OCI-LY3 (cell line): ENCODE data around the gene DHCR24.
A peak's percentile ranks its signal among the peaks of the same experiment; 100 is the strongest.

Experiments
- H2AFZ ChIP-seq: fragments of 200-600, 300-600 bp; shearing (Covaris generic); 2 replicates; pipeline ENCODE4 v1.6.0; 2014; ENCODE audit warnings: antibody characterized with exemption, low read depth, low read length
- H3K27ac ChIP-seq: fragments of 200-600, 300-600 bp; sonication (generic); 2 replicates; pipeline ENCODE4 v1.5.1; 2014; ENCODE audit warnings: mild to moderate bottlenecking, low read length, moderate library complexity, mixed read lengths
- H3K27me3 ChIP-seq: fragments of 200-600, 300-600 bp; sonication (generic); 2 replicates; pipeline ENCODE4 v1.6.1; 2014; ENCODE audit warnings: low read depth, low read length, mixed read lengths
- H3K36me3 ChIP-seq: fragments of 200-600, 300-600 bp; sonication (generic); replicated peaks from 2 replicates; pipeline ENCODE3; 2014; ENCODE audit warnings: low read depth, low read length, mixed read lengths
- H3K4me1 ChIP-seq: fragments of 300-600, 200-600 bp; sonication (generic); 2 replicates; pipeline ENCODE4 v1.6.1; 2014; ENCODE audit warnings: low read length, mixed read lengths
- H3K4me2 ChIP-seq: fragments of 200-600, 300-600 bp; sonication (generic); 2 replicates; pipeline ENCODE4 v1.6.1; 2014; ENCODE audit warnings: low read length, mixed read lengths
- H3K4me3 ChIP-seq: fragments of 300-600, 200-600 bp; sonication (generic); 2 replicates; pipeline ENCODE4 v1.5.1; 2014; ENCODE audit warnings: antibody characterized with exemption, mild to moderate bottlenecking, low read length, moderate library complexity
- H3K79me2 ChIP-seq: fragments of 300-600, 200-600 bp; shearing (Covaris generic); 2 replicates; pipeline ENCODE4 v1.6.1; 2014; ENCODE audit warnings: mild to moderate bottlenecking, low read length, mixed read lengths
- H3K9ac ChIP-seq: fragments of 300-600, 200-600 bp; shearing (Covaris generic); 2 replicates; pipeline ENCODE4 v1.6.0; 2014; ENCODE audit warnings: mild to moderate bottlenecking, low read length, moderate library complexity
- H3K9me3 ChIP-seq: fragments of 200-600, 300-600 bp; shearing (Covaris generic); 2 replicates; pipeline ENCODE4 v1.6.1; 2014; ENCODE audit warnings: low read length, mixed read lengths; ENCODE audit not compliant: insufficient read depth
- H4K20me1 ChIP-seq: fragments of 200-600, 300-600 bp; sonication (generic); 2 replicates; pipeline ENCODE4 v1.6.1; 2016; ENCODE audit warnings: low read length, mixed read lengths; ENCODE audit not compliant: insufficient read depth
- EZH2phosphoT487 ChIP-seq: fragments of 200-600 bp; shearing (Covaris generic); IDR thresholded peaks from 2 replicates; pipeline ENCODE4 v1.6.1; 2018; ENCODE audit warnings: antibody characterized with exemption, mixed run types, low read depth
- TF ChIP-seq, protein P1 (sequence below): fragments of 200-600, 300-600 bp; sonication (generic); IDR thresholded peaks from 2 replicates; pipeline ENCODE4 v1.5.1; 2014; ENCODE audit warnings: antibody characterized with exemption, low read length, low read depth

Gene DHCR24

DNA sequence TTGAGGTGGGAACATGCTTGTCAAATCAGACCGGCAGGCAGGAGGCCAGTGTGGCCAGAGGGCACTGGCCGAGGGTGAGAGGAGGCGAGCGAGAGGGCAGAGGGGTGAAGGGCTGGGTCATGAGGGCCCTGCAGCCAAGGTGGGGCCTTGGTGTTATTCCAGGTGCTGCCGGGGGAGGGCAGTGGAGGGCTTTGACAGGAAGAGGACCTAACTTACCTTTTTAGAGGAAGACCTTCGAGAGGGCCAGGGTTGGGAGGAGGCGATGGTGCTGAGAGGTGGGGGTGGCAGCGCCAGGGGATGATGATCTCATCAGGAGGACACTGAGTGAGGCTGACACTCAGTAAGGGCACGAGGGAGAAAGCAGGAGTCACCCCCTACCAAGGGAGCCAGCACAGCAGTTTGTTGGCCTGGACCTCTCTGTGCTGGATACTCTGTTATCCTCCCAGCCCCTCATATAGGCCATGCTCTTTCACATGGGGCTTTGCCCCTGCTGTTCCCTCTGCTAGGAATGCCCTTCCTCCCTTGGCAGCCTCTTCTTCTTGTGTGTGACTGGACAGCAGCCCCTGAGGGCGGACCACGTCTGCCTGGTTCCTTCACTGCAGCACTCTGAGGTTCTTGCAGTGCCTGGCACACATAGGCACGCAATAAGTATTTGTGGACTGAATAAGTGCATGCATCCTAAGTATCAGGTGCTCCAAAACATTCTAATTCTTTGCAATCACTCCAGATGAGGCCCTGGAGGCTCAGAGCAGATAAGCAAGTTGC is 78.4 kb downstream of the DHCR24 start:
- Histone ChIP-seq H3K79me2 (no peaks in the 10 kb centered on the region), H3K4me1 (peaks cover 9% of the 10 kb centered on the region), H3K4me3 (no peak overlapping the region), H3K9me3 (no peaks in the 10 kb centered on the region), H3K27me3 (no peaks in the 10 kb centered on the region), H2AFZ (no peak overlapping the region), H3K4me2 (no peak overlapping the region), H3K27ac (no peak overlapping the region), H3K9ac (no peak overlapping the region), H3K36me3 (no peaks in the 10 kb centered on the region), H4K20me1 (no peaks in the 10 kb centered on the region)
- no peak for TF ChIP-seq EZH2phosphoT487
- TF ChIP-seq, protein P1, sequence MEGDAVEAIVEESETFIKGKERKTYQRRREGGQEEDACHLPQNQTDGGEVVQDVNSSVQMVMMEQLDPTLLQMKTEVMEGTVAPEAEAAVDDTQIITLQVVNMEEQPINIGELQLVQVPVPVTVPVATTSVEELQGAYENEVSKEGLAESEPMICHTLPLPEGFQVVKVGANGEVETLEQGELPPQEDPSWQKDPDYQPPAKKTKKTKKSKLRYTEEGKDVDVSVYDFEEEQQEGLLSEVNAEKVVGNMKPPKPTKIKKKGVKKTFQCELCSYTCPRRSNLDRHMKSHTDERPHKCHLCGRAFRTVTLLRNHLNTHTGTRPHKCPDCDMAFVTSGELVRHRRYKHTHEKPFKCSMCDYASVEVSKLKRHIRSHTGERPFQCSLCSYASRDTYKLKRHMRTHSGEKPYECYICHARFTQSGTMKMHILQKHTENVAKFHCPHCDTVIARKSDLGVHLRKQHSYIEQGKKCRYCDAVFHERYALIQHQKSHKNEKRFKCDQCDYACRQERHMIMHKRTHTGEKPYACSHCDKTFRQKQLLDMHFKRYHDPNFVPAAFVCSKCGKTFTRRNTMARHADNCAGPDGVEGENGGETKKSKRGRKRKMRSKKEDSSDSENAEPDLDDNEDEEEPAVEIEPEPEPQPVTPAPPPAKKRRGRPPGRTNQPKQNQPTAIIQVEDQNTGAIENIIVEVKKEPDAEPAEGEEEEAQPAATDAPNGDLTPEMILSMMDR, result peak; percentile 13; the same call in 1 of the 2 replicates

DNA sequence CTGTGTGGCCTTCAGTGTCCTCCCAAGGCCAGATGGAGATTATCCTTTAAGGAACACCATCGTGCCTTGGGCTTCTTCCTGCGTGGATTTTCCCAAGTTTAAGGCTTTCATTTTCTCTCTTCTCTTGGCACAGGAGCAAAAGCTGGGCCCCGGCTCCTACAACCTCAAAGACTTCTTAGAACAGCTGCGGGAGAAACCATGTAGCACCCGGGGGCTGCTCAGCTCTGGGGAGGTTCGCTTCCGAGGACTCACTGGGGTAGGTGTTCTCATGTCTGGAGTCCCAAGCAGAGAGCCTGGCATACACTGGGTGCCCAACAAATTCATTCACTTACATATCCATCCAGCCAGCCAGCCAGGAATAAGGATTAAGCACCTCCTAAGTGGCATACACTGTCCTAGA is 79.2 kb downstream of the DHCR24 start:
- Histone ChIP-seq H3K4me3 (no peak overlapping the region), H3K9ac (no peak overlapping the region), H3K79me2 (no peaks in the 10 kb centered on the region), H3K27ac (no peak overlapping the region), H3K4me1 (no peaks in the 10 kb centered on the region), H3K9me3 (no peaks in the 10 kb centered on the region), H3K4me2 (no peak overlapping the region), H4K20me1 (no peaks in the 10 kb centered on the region), H3K27me3 (no peaks in the 10 kb centered on the region), H2AFZ (no peak overlapping the region), H3K36me3 (no peaks in the 10 kb centered on the region)
- no peak for TF ChIP-seq EZH2phosphoT487
- TF ChIP-seq, protein P1, result no peak

DNA sequence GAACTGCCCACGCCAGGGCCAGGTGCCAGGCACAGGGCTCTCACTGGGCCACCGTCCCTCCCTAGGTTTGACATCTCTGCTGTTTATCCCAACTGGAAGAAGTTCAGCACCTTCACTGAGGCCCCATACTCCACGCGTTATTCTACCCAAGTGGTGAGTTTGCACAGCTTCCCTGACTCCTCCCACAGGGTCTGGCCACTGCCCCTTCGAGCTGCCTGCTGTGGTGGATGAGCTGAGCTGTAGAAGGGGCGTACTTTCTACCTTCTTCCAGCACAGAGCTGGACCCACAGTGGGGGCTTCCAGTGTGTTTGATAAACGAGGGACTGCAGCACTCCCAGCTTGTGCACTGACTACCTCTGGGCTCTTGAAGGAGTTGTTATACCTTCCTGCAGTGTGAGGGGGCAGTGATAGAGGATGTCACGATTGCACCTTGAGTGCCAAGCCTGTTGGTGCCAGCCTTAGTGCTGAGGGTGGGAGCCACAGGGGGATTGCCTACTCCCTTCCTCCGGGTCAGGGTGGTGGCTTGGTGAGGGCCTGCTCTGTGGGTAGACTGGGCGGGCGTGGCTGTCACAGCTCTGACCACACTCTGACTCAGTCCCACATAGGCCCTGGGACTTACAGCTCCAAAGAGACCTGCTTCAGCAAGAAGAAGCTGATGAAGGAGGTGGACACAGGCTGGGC is 79.9 kb downstream of the DHCR24 start:
- no peak overlapping the region for H3K9ac ChIP-seq
- H3K9me3 ChIP-seq, result no peaks in the 10 kb centered on the region
- no peaks in the 10 kb centered on the region for H3K79me2 ChIP-seq
- H3K27me3 ChIP-seq, result no peaks in the 10 kb centered on the region
- no peak overlapping the region for H3K4me2 ChIP-seq
- H3K27ac ChIP-seq, result no peak overlapping the region
- H3K4me1 ChIP-seq, result no peaks in the 10 kb centered on the region
- H3K4me3 ChIP-seq, result no peak overlapping the region
- TF ChIP-seq, protein P1, result no peak
- TF ChIP-seq EZH2phosphoT487, result no peak
- no peak overlapping the region for H2AFZ ChIP-seq
- H3K36me3 ChIP-seq, result no peaks in the 10 kb centered on the region
- H4K20me1 ChIP-seq, result no peaks in the 10 kb centered on the region

DNA sequence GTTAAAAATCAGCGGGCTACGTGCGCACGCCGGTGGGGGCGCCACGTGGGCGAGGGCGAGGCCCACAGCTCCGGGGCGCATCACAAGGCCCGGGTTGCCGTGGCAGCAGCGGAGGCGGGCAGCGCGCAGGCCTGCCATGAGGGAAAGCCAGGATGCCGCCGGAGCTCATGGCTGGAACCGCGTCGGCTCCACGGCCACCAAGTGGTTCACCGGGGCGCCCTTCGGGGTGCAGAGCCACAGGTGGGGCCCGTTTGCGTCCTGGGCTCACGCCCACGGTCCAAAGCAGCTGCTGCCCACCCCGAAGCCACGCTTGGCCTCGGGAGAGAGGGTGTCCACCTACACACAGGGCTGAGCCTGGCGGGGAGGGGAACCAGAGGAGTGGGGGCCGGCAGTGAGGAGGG is 81.0 kb downstream of the DHCR24 start:
- Histone ChIP-seq H2AFZ (no peak overlapping the region), H3K9ac (no peak overlapping the region), H3K9me3 (no peaks in the 10 kb centered on the region), H3K27me3 (no peaks in the 10 kb centered on the region), H3K79me2 (no peaks in the 10 kb centered on the region), H3K4me1 (no peaks in the 10 kb centered on the region), H3K36me3 (no peaks in the 10 kb centered on the region), H3K27ac (no peak overlapping the region), H3K4me3 (no peak overlapping the region), H4K20me1 (no peaks in the 10 kb centered on the region), H3K4me2 (no peak overlapping the region)
- TF ChIP-seq EZH2phosphoT487, result no peak
